Ovary (tissue), 3 donors: ENCODE measurements around the gene FLRT2.

Source experiments
- POLR2A ChIP-seq: fragments of 450-650 bp; IDR thresholded peaks from one replicate; pipeline ENCODE4 v1.6.1; 2017; ENCODE audit warnings: antibody characterized with exemption, mild to moderate bottlenecking, moderate library complexity
- TF ChIP-seq, protein P1 (sequence below), 3 donors: fragments of 450-650 bp in 2 of 3; fragments of 200-600 bp in 1 of 3; IDR thresholded peaks; one replicate each; pipeline versions ENCODE4 v1.5.1 to v1.8.0; 2016 to 2022; ENCODE audit warnings: antibody characterized with exemption in 3 of 3, mild to moderate bottlenecking in 1 of 3
- donor health status: DM: no; HTN: no; CAD: no.

DNA sequence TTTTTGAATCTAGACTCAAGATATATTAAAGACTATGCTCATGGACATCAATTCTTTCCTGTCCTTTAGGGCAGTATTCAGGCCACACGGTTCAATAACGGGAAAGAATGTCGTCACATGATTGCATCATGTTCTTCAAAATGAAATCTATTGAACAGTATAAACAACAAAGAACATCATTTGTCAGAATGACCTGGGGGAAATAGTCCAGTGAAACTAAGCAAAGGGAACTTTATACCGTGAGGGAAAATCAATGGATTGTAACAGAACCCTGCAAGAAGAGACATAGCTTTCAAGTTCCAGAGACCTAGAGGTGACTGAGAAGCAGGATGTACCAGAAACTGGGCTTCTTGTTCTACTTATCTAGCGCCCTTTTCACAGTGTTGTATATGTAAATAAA is 32.7 kb downstream of the FLRT2 start:
- TF ChIP-seq POLR2A: no peak
- TF ChIP-seq, protein P1, sequence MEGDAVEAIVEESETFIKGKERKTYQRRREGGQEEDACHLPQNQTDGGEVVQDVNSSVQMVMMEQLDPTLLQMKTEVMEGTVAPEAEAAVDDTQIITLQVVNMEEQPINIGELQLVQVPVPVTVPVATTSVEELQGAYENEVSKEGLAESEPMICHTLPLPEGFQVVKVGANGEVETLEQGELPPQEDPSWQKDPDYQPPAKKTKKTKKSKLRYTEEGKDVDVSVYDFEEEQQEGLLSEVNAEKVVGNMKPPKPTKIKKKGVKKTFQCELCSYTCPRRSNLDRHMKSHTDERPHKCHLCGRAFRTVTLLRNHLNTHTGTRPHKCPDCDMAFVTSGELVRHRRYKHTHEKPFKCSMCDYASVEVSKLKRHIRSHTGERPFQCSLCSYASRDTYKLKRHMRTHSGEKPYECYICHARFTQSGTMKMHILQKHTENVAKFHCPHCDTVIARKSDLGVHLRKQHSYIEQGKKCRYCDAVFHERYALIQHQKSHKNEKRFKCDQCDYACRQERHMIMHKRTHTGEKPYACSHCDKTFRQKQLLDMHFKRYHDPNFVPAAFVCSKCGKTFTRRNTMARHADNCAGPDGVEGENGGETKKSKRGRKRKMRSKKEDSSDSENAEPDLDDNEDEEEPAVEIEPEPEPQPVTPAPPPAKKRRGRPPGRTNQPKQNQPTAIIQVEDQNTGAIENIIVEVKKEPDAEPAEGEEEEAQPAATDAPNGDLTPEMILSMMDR (IDR thresholded peaks at IDR 0.05): no peak
